ENCODE results near the gene HSF2BP.
"Not testable (repeated sequence)": the region's sequence is repeated elsewhere in the genome, so short reads cannot be mapped to it uniquely, and the experiment has no call there.

HSF2BP gene

GRCh38 chr21:43651926-43652325 lies 7.4 kb downstream of the HSF2BP start:
- DNase-seq (ENCODE audit: low read depth, low spot score) = not testable (repeated sequence)

GRCh38 chr21:43648171-43648570 lies 11.1 kb downstream of the HSF2BP start:
- no peak for DNase-seq (ENCODE audit: low read depth, low spot score)

- peak; percentile 56 for DNase-seq (ENCODE audit: low read depth, low spot score)
Measured at GRCh38 chr21:43646550-43647260, 12.6 kb downstream of the HSF2BP start.

GRCh38 chr21:43645976-43646375 lies 13.3 kb downstream of the HSF2BP start:
- no peak for DNase-seq (ENCODE audit: low read depth, low spot score)

- peak; percentile 48 for DNase-seq (ENCODE audit: low read depth, low spot score)
Measured at GRCh38 chr21:43645136-43645891, 14.0 kb downstream of the HSF2BP start.

- no peak for DNase-seq (ENCODE audit: low read depth, low spot score)
Measured at GRCh38 chr21:43644609-43645008, 14.7 kb downstream of the HSF2BP start.

- DNase-seq (ENCODE audit: low read depth, low spot score) = no peak
Measured at GRCh38 chr21:43644071-43644470, 15.2 kb downstream of the HSF2BP start.

GRCh38 chr21:43643193-43643592 lies 16.1 kb downstream of the HSF2BP start:
- no peak for DNase-seq (ENCODE audit: low read depth, low spot score)

GRCh38 chr21:43640400-43640799 lies 18.9 kb downstream of the HSF2BP start:
- no peak for DNase-seq (ENCODE audit: low read depth, low spot score)

- no peak for DNase-seq (ENCODE audit: low read depth, low spot score)
Measured at GRCh38 chr21:43639470-43640353, 19.6 kb downstream of the HSF2BP start.

- no peak for DNase-seq (ENCODE audit: low read depth, low spot score)
Measured at GRCh38 chr21:43637530-43638158, 21.6 kb downstream of the HSF2BP start.

- DNase-seq (ENCODE audit: low read depth, low spot score) = no peak
Measured at GRCh38 chr21:43635436-43635835, 23.9 kb downstream of the HSF2BP start.

- no peak for DNase-seq (ENCODE audit: low read depth, low spot score)
Measured at GRCh38 chr21:43634618-43635017, 24.7 kb downstream of the HSF2BP start.

- DNase-seq (ENCODE audit: low read depth, low spot score) = no peak
Measured at GRCh38 chr21:43632373-43632905, 26.8 kb downstream of the HSF2BP start.

- no peak for DNase-seq (ENCODE audit: low read depth, low spot score)
Measured at GRCh38 chr21:43631411-43632107, 27.7 kb downstream of the HSF2BP start.

GRCh38 chr21:43627527-43627926 lies 31.8 kb downstream of the HSF2BP start:
- DNase-seq (ENCODE audit: low read depth, low spot score) = no peak

- DNase-seq (ENCODE audit: low read depth, low spot score) = no peak
Measured at GRCh38 chr21:43626390-43626789, 32.9 kb downstream of the HSF2BP start.

GRCh38 chr21:43624339-43624738 lies 34.9 kb downstream of the HSF2BP start:
- no peak for DNase-seq (ENCODE audit: low read depth, low spot score)

- DNase-seq (ENCODE audit: low read depth, low spot score) = no peak
Measured at GRCh38 chr21:43623588-43623987, 35.7 kb downstream of the HSF2BP start.

GRCh38 chr21:43622796-43623195 lies 36.5 kb downstream of the HSF2BP start:
- DNase-seq (ENCODE audit: low read depth, low spot score) = no peak

GRCh38 chr21:43619856-43620255 lies 39.4 kb downstream of the HSF2BP start:
- no peak for DNase-seq (ENCODE audit: low read depth, low spot score)

All from brain pericyte (primary cell).